HepG2 (cell line): ENCODE data around the gene DHH. TPM values are rescaled to one million over a fixed set of nuclear protein-coding genes. Genes with fewer than 3 reads are reported as not detected.
A peak's percentile ranks its signal among the peaks of the same experiment; 100 is the strongest.

Experiments
- CREM ChIP-seq, 2 experiments: sonication (generic) in 1 of 2; formaldehyde crosslinking in 1 of 2; IDR thresholded peaks; 2 replicates each; pipeline versions ENCODE4 v1.4.0 to v1.6.1; 2016 to 2020; ENCODE audit warnings: antibody characterized with exemption in 1 of 2, mild to moderate bottlenecking in 1 of 2, missing genetic modification reagents in 1 of 2
- MAZ ChIP-seq, 2 experiments: sonication (generic) in 1 of 2; formaldehyde crosslinking in 1 of 2; IDR thresholded peaks; 2 replicates each; pipeline versions ENCODE4 v1.5.0 to v1.6.1; 2012 to 2020; ENCODE audit warnings: low read depth in 2 of 2, mild to moderate bottlenecking in 2 of 2, borderline replicate concordance in 1 of 2, improper control_type of control experiment in 1 of 2, low read length in 1 of 2, missing genetic modification reagents in 1 of 2, moderate library complexity in 1 of 2
- MEIS2 ChIP-seq: sonication (generic); formaldehyde crosslinking; IDR thresholded peaks from 2 replicates; pipeline ENCODE4 v1.9.0; 2021; ENCODE audit warnings: mild to moderate bottlenecking, missing genetic modification reagents
- REST ChIP-seq, 2 experiments: IDR thresholded peaks; 2 replicates each; pipeline ENCODE4 v1.6.1; 2011 to 2012; ENCODE audit warnings: low read length in 2 of 2, borderline replicate concordance in 1 of 2, low read depth in 1 of 2, mild to moderate bottlenecking in 1 of 2, moderate library complexity in 1 of 2
- SKI ChIP-seq: fragments of 450-650 bp; IDR thresholded peaks from one replicate; pipeline ENCODE4 v1.6.1; 2018; ENCODE audit warnings: mild to moderate bottlenecking; ENCODE audit not compliant: partially characterized antibody
- ZBTB34 ChIP-seq: sonication (generic); formaldehyde crosslinking; IDR thresholded peaks from 2 replicates; pipeline ENCODE4 v1.8.0; 2022; ENCODE audit warnings: mild to moderate bottlenecking, missing genetic modification reagents
- ZBTB46 ChIP-seq: sonication (generic); formaldehyde crosslinking; IDR thresholded peaks from 2 replicates; pipeline ENCODE4 v1.4.0; 2020; ENCODE audit warnings: mild to moderate bottlenecking, missing genetic modification reagents, borderline replicate concordance
- ZBTB7B ChIP-seq: sonication (generic); formaldehyde crosslinking; IDR thresholded peaks from 2 replicates; pipeline ENCODE4 v1.4.0; 2020; ENCODE audit warnings: missing genetic modification reagents
- ZNF362 ChIP-seq: sonication (generic); formaldehyde crosslinking; IDR thresholded peaks from 2 replicates; pipeline ENCODE4 v1.4.0; 2020; ENCODE audit warnings: missing genetic modification reagents, mild to moderate bottlenecking, borderline replicate concordance
- ZNF563 ChIP-seq: sonication (generic); formaldehyde crosslinking; IDR thresholded peaks from 2 replicates; pipeline ENCODE4 v1.8.0; 2022; ENCODE audit warnings: mild to moderate bottlenecking, moderate library complexity, missing genetic modification reagents
- ZNF691 ChIP-seq: sonication (generic); formaldehyde crosslinking; IDR thresholded peaks from 2 replicates; pipeline ENCODE4 v1.4.0; 2020; ENCODE audit warnings: missing genetic modification reagents, low read depth, mild to moderate bottlenecking, borderline replicate concordance
- ZNF776 ChIP-seq: sonication (generic); formaldehyde crosslinking; IDR thresholded peaks from 2 replicates; pipeline ENCODE4 v1.4.0; 2020; ENCODE audit warnings: mild to moderate bottlenecking, missing genetic modification reagents
- ZUFSP ChIP-seq: sonication (generic); formaldehyde crosslinking; IDR thresholded peaks from 2 replicates; pipeline ENCODE4 v1.9.0; 2021; ENCODE audit warnings: missing genetic modification reagents, mild to moderate bottlenecking, borderline replicate concordance
- polyA plus RNA-seq, 8 experiments: library from polyadenylated mRNA; depleted of rRNA in 3 of 8; stranded (reverse) in 7 of 8; unstranded in 1 of 8; fragments of >200 nt; fragmentation: Illumina TruSeq in 4 of 8; extraction: Trizol in 4 of 8; gene quantifications; 2 replicates each; pipeline versions ENCODE4 v1.2.1 to v1.2.3, GENCODE V29; 2011 to 2016; ENCODE audit warnings: low read depth in 4 of 8, missing spikeins in 1 of 8, mixed read lengths in 1 of 8; ENCODE audit not compliant: insufficient read depth in 1 of 8
- total RNA-seq, 5 experiments: library from RNA; depleted of rRNA; stranded (reverse); fragments of >200 nt; fragmentation: Illumina TruSeq; extraction: Trizol; gene quantifications; 2 replicates each; pipeline ENCODE4 v1.2.3, GENCODE V29; 2016; ENCODE audit warnings: low read depth in 1 of 5

The DHH gene
- total and polyA plus RNA-seq, 2 of the 13 experiments (the other 11 are each of a cell fraction or from before 2014, with no cell fraction given), result not detected

GRCh38 chr12:49060237-49061156 is 34.1 kb downstream of the DHH start, which contains the start of gene KMT2D (continued):
- peak; percentile 58; the same call in 1 of the 2 replicates for TF ChIP-seq ZNF362
- peak in 1 of 2 experiments; percentile 37; a peak in 1 of 4 replicates for TF ChIP-seq REST (IDR thresholded peaks at IDR 0.05; ENCODE audit: borderline replicate concordance in 1 of 2, low read depth in 1 of 2, low read length in 2 of 2)
- peak; percentile 93 for TF ChIP-seq ZNF776
- no peak for TF ChIP-seq ZUFSP (CRISPR knock-in tag)
- peak; percentile 88 for TF ChIP-seq ZBTB7B (CRISPR knock-in tag)
- 0 out of 2 replicates have a peak, but pooled peaks have one; percentile 86 for TF ChIP-seq ZNF691 (CRISPR knock-in tag)
- TF ChIP-seq CREM (IDR thresholded peaks at IDR 0.05), result peak; percentile 92
- peak; percentile 61; the same call in 1 of the 2 replicates for TF ChIP-seq CREM (CRISPR knock-in tag; IDR thresholded peaks at IDR 0.05)
- TF ChIP-seq SKI, result peak; percentile 62
- 0 out of 2 replicates have a peak, but pooled peaks have one; percentile 39 for TF ChIP-seq ZBTB34
- peak; percentile 77 for TF ChIP-seq MEIS2 (CRISPR knock-in tag)
- peak; percentile 90 for TF ChIP-seq ZNF563
- 0 out of 2 replicates have a peak, but pooled peaks have one; percentile 47 for TF ChIP-seq ZBTB46
- peak; percentile 96 for TF ChIP-seq MAZ (IDR thresholded peaks at IDR 0.05; ENCODE audit: borderline replicate concordance, low read depth, low read length)
- peak; percentile 96 for TF ChIP-seq MAZ (CRISPR knock-in tag; IDR thresholded peaks at IDR 0.05; ENCODE audit: low read depth)
